Spleen (tissue), 11 donors: ENCODE data around the gene DUSP22. TPM values are rescaled to one million over a fixed set of nuclear protein-coding genes. Genes with fewer than 3 reads are reported as not detected.

Source experiments
- DNase-seq: peaks from one replicate; pipeline ENCODE4 v3.0.0-alpha.2; 2020
- H3K27ac ChIP-seq, 8 donors: fragments of 200-600 bp; sonication (generic) in 7 of 8; 1 replicate in 4 of 8; 2 replicates in 4 of 8; pipeline versions ENCODE4 v1.5.0 to v1.8.0; 2016 to 2021; ENCODE audit warnings: inconsistent platforms in 4 of 8, mild to moderate bottlenecking in 4 of 8, moderate library complexity in 1 of 8
- H3K27me3 ChIP-seq, 7 donors: fragments of 200-600 bp; sonication (generic) in 6 of 7; replicated peaks in 1 of 7; 1 replicate in 4 of 7; 2 replicates in 3 of 7; pipeline versions ENCODE4 v1.5.0 to v1.8.0; 2016 to 2021; ENCODE audit warnings: inconsistent platforms in 3 of 7, mild to moderate bottlenecking in 1 of 7
- H3K36me3 ChIP-seq, 6 donors: fragments of 200-600 bp; sonication (generic) in 5 of 6; 1 replicate in 4 of 6; 2 replicates in 2 of 6; pipeline versions ENCODE4 v1.5.0 to v1.8.0; 2016 to 2021; ENCODE audit warnings: inconsistent platforms in 2 of 6
- H3K4me1 ChIP-seq, 6 donors: fragments of 200-600 bp; sonication (generic) in 5 of 6; 1 replicate in 3 of 6; 2 replicates in 3 of 6; pipeline versions ENCODE4 v1.5.0 to v1.8.0; 2016 to 2021; ENCODE audit warnings: inconsistent platforms in 3 of 6
- H3K4me3 ChIP-seq, 8 donors: fragments of 200-600 bp; sonication (generic) in 7 of 8; 1 replicate in 4 of 8; 2 replicates in 4 of 8; pipeline versions ENCODE4 v1.5.0 to v1.8.0; 2016 to 2021; ENCODE audit warnings: inconsistent platforms in 4 of 8, mild to moderate bottlenecking in 4 of 8, moderate library complexity in 2 of 8
- H3K9me3 ChIP-seq, 8 donors: fragments of 200-600 bp; sonication (generic) in 7 of 8; 1 replicate in 4 of 8; 2 replicates in 4 of 8; pipeline versions ENCODE4 v1.5.0 to v1.8.0; 2016 to 2021; ENCODE audit warnings: inconsistent platforms in 4 of 8
- CTCF ChIP-seq, 11 experiments: fragments of 200-600 bp in 7 of 11; fragments of 450-650 bp in 4 of 11; sonication (generic) in 4 of 11; IDR thresholded peaks in 8 of 11; conservative IDR thresholded peaks in 3 of 11; 1 replicate in 7 of 11; 2 replicates in 4 of 11; pipeline versions ENCODE4 v1.4.0 to v1.8.0; 2016 to 2021; ENCODE audit warnings: antibody characterized with exemption in 11 of 11, inconsistent platforms in 4 of 11, mild to moderate bottlenecking in 1 of 11
- POLR2A ChIP-seq, 3 donors: fragments of 450-650 bp; IDR thresholded peaks; one replicate each; pipeline ENCODE4 v1.5.1; 2017; ENCODE audit warnings: antibody characterized with exemption in 3 of 3, mild to moderate bottlenecking in 1 of 3
- POLR2AphosphoS5 ChIP-seq, 3 donors: sonication (generic); formaldehyde crosslinking; IDR thresholded peaks; one replicate each; pipeline ENCODE4 v1.5.1; 2017; ENCODE audit warnings: antibody characterized with exemption in 3 of 3
- WGBS, 5 donors: extraction: QIAGEN DNeasy Blood & Tissue Kit in 3 of 5; methylation state at CpG; one replicate each; pipeline versions ENCODE4 v1.1.5 to v1.1.7; 2013 to 2018; 5-methylcytosine and 5-hydroxymethylcytosine counted together
- intact Hi-C: fragments of 100-400 bp; cut with DNase I; formaldehyde crosslinking; loops from one replicate; pipeline ENCODE4 v1.15.0; 2023; ENCODE audit warnings: low total_unique reads
- polyA plus RNA-seq, 3 donors: library from polyadenylated mRNA; stranded (reverse); fragments of 200-250 nt; gene quantifications; one replicate each; pipeline ENCODE4 v1.2.1, GENCODE V29; 2013
- total RNA-seq, 7 donors: library from RNA; depleted of rRNA in 3 of 7; stranded (reverse); fragments of >200 nt in 3 of 7; fragmentation: NEBNext Ultra II Directional in 4 of 7; extraction: Animal tissue kit (Norgen Biotek cat#: 25700) in 4 of 7; gene quantifications; one replicate each; pipeline versions ENCODE4 v1.1.0 to v1.2.1, GENCODE V29; 2016 to 2021
- donor health status: healthy with polysubstance abuse.
- donor health status: DM: no; HTN: no; CAD: no; lungs with moderate emphysema.
- donor health status: DM: no; HTN: no; CAD: no.
- donor health status: Bipolar disorder and iron deficiency.
- donor health status: healthy.
- donor health status: DM: no; HTN: no; CAD: no.
- donor health status: DM: yes; HTN: yes; CAD: no.

The DUSP22 gene
- total and polyA plus RNA-seq, 10 donors, result 41.2 to 120 (median 69.4) TPM

GRCh38 chr6:320351-321157 is 28.3 kb downstream of the DUSP22 start:
- H3K36me3 ChIP-seq, result peaks cover 0 to 18% (median 0%) of the 10 kb centered on the region in 6 donors
- DNase-seq, result peak; percentile 70
- peak overlapping the region in 3 of 8 donors; percentile 17 to 76 (median 51) for H3K27ac ChIP-seq
- no peaks in the 10 kb centered on the region for H3K9me3 ChIP-seq
- TF ChIP-seq POLR2AphosphoS5 (IDR thresholded peaks at IDR 0.05), result no peak
- TF ChIP-seq POLR2A (IDR thresholded peaks at IDR 0.05), result no peak
- no peak overlapping the region for H3K4me3 ChIP-seq
- 81 to 91% (median 87%) methylated on average over 13 of the region's 13 CpGs for WGBS, 5 donors
- no peaks in the 10 kb centered on the region for H3K27me3 ChIP-seq
- peaks cover 6 to 81% (median 75%) of the 10 kb centered on the region in 6 donors for H3K4me1 ChIP-seq
- intact Hi-C loops, result no loop called here

- intact Hi-C loops, result no loop called here
- Histone ChIP-seq H3K36me3 (peaks cover 0 to 20% (median 0%) of the 10 kb centered on the region in 6 donors), H3K4me1 (peaks cover 6 to 76% (median 70%) of the 10 kb centered on the region in 6 donors), H3K27ac (peak overlapping the region in 3 of 8 donors; percentile 17 to 76 (median 51)), H3K4me3 (no peak overlapping the region), H3K27me3 (no peaks in the 10 kb centered on the region), H3K9me3 (no peaks in the 10 kb centered on the region)
- no peak for TF ChIP-seq POLR2A (IDR thresholded peaks at IDR 0.05)
- TF ChIP-seq POLR2AphosphoS5 (IDR thresholded peaks at IDR 0.05), result no peak
- no peak for TF ChIP-seq CTCF (IDR thresholded peaks at IDR 0.05 in 8 of 11, conservative IDR thresholded peaks at IDR 0.05 in 3 of 11)
- no peak for DNase-seq
- WGBS, 5 donors, result 77 to 93% (median 86%) methylated on average over 1 of the region's 1 CpG
Observed at GRCh38 chr6:321158-321438, 28.8 kb downstream of the DUSP22 start.

- peaks cover 6 to 70% (median 64%) of the 10 kb centered on the region in 6 donors for H3K4me1 ChIP-seq
- 61 to 65% (median 64%) methylated on average over 3 of the region's 3 CpGs for WGBS, 5 donors
- no peak for DNase-seq
Observed at GRCh38 chr6:321536-322258, 29.4 kb downstream of the DUSP22 start.

More at GRCh38 chr6:321536-322258, 29.4 kb downstream of the DUSP22 start:
- Histone ChIP-seq H3K4me3 (no peak overlapping the region), H3K27ac (peak overlapping the region in 3 of 8 donors; percentile 31 to 76 (median 51)), H3K9me3 (no peaks in the 10 kb centered on the region), H3K27me3 (no peaks in the 10 kb centered on the region), H3K36me3 (peaks cover 0 to 26% (median 0%) of the 10 kb centered on the region in 6 donors)
- TF ChIP-seq POLR2A (IDR thresholded peaks at IDR 0.05) (no peak), CTCF (IDR thresholded peaks at IDR 0.05 in 8 of 11, conservative IDR thresholded peaks at IDR 0.05 in 3 of 11) (no peak), POLR2AphosphoS5 (IDR thresholded peaks at IDR 0.05) (no peak)
- intact Hi-C loops, result no loop called here
